Cerebellar nuclear complex (tissue), 1 donor: Measurements from ENCODE around the gene POTEI.
"Not testable (repeated sequence)": the region's sequence is repeated elsewhere in the genome, so short reads cannot be mapped to it uniquely, and the experiment has no call there.

ENCODE experiments used
- DNase-seq, 2 experiments: peaks; one replicate each; lab custom pipeline; 2025; lab: John Stamatoyannopoulos, UW

Gene POTEI

GRCh38 chr2:130455413-130455812 lies 53.7 kb downstream of the POTEI start:
- not testable (repeated sequence) for DNase-seq

GRCh38 chr2:130454712-130455083 lies 54.4 kb downstream of the POTEI start:
- not testable (repeated sequence) for DNase-seq

- DNase-seq, result not testable (repeated sequence)
Measured at GRCh38 chr2:130453955-130454711, 55.0 kb downstream of the POTEI start.

- not testable (repeated sequence) for DNase-seq
Measured at GRCh38 chr2:130452897-130453296, 56.2 kb downstream of the POTEI start.

GRCh38 chr2:130451823-130452222 lies 57.3 kb downstream of the POTEI start:
- not testable (repeated sequence) for DNase-seq

- DNase-seq, result not testable (repeated sequence)
Measured at GRCh38 chr2:130451278-130451677, 57.9 kb downstream of the POTEI start.

- not testable (repeated sequence) for DNase-seq
Measured at GRCh38 chr2:130450366-130450765, 58.8 kb downstream of the POTEI start.

GRCh38 chr2:130427631-130428030 lies 81.5 kb downstream of the POTEI start:
- peak in 1 of 2 experiments; percentile 39 for DNase-seq

GRCh38 chr2:130418845-130419244 lies 90.3 kb downstream of the POTEI start:
- DNase-seq, result not testable (repeated sequence)

- not testable (repeated sequence) for DNase-seq
Measured at GRCh38 chr2:130416693-130417092, 92.4 kb downstream of the POTEI start.
